NT2/D1 (cell line): ENCODE results near the gene BCAP29.

Experiments used
- SUZ12 ChIP-seq: IDR thresholded peaks from 2 replicates; pipeline ENCODE4 v1.6.1; 2011; ENCODE audit not compliant: insufficient read length, insufficient read depth; ENCODE audit errors: extremely low read depth
- ZNF274 ChIP-seq: IDR thresholded peaks from 2 replicates; pipeline ENCODE4 v1.6.1; 2011; ENCODE audit warnings: mild to moderate bottlenecking, low read depth, low read length

GRCh38 chr7:107581387-107582013 is 1.5 kb downstream of the BCAP29 start:
- TF ChIP-seq SUZ12 (no peak), ZNF274 (no peak)
